Measurements from ENCODE around the gene OSGIN1.

DNA sequence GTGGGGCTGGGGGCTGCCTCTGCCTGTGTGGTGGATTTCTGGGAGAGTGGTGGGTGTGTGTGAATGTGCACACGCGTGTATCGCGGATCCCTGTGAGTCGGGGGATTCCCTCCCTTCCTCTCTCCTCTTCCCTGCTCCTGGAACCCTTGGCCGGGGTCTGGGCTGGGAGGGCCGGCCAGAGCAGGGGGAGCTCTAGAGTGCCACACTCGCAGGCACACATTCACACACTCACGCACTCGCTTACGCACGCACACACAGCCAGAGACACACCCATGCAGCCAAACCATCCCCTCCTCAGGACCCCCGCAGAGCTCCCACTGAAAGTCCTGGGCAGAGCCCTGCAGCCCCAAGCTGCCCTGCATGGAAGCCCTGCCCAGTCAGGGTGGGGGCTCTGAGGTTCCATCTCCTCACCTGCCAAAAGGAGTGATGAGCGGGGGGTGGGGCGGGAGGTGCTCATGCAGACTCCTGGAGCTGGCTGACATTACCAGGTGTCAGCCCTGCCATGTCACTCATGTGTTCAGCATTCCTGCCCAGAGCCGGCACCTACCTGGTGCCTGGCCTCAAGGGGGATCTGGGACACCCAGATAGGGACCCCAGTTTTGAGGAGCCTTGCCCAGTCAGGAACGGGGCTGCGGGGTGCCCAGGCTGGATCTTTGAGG, 16.9 kb downstream of the OSGIN1 start:
- no peak for TF ChIP-seq POLR2A (IDR thresholded peaks at IDR 0.05; ENCODE audit: low read length)
- TF ChIP-seq GATA1 (IDR thresholded peaks at IDR 0.05; ENCODE audit: low read depth, low read length): no peak

All from erythroblast (primary cell).